Transverse colon (tissue), 4 donors: ENCODE data around the gene KRTAP10-8.

Experiments
- EP300 ChIP-seq: sonication (generic); formaldehyde crosslinking; IDR thresholded peaks from one replicate; pipeline ENCODE4 v1.6.1; 2017; ENCODE audit warnings: antibody characterized with exemption, low read depth
- POLR2A ChIP-seq: fragments of 450-650 bp; IDR thresholded peaks from one replicate; pipeline ENCODE4 v1.6.1; 2016; ENCODE audit warnings: antibody characterized with exemption, mild to moderate bottlenecking, moderate library complexity
- POLR2AphosphoS5 ChIP-seq, 3 donors: sonication (generic); formaldehyde crosslinking; IDR thresholded peaks; one replicate each; pipeline ENCODE4 v1.6.1; 2016; ENCODE audit warnings: antibody characterized with exemption in 3 of 3
- TF ChIP-seq, protein P1 (sequence below), 5 experiments: fragments of 200-600 bp in 3 of 5; fragments of 450-650 bp in 2 of 5; sonication (generic) in 3 of 5; IDR thresholded peaks; 1 replicate in 2 of 5; 2 replicates in 3 of 5; pipeline ENCODE4 v1.5.1; 2016 to 2017; ENCODE audit warnings: antibody characterized with exemption in 5 of 5, inconsistent platforms in 3 of 5, mild to moderate bottlenecking in 2 of 5, moderate library complexity in 1 of 5

- TF ChIP-seq, protein P1, sequence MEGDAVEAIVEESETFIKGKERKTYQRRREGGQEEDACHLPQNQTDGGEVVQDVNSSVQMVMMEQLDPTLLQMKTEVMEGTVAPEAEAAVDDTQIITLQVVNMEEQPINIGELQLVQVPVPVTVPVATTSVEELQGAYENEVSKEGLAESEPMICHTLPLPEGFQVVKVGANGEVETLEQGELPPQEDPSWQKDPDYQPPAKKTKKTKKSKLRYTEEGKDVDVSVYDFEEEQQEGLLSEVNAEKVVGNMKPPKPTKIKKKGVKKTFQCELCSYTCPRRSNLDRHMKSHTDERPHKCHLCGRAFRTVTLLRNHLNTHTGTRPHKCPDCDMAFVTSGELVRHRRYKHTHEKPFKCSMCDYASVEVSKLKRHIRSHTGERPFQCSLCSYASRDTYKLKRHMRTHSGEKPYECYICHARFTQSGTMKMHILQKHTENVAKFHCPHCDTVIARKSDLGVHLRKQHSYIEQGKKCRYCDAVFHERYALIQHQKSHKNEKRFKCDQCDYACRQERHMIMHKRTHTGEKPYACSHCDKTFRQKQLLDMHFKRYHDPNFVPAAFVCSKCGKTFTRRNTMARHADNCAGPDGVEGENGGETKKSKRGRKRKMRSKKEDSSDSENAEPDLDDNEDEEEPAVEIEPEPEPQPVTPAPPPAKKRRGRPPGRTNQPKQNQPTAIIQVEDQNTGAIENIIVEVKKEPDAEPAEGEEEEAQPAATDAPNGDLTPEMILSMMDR (IDR thresholded peaks at IDR 0.05): no peak
- TF ChIP-seq EP300 (no peak), POLR2AphosphoS5 (IDR thresholded peaks at IDR 0.05) (no peak), POLR2A (no peak)
Observed at GRCh38 chr21:44643741-44644310, 31.9 kb downstream of the KRTAP10-8 start.
